T-helper 22 cell (primary cell): ENCODE results near the gene ELMOD1.

ENCODE experiments used
- DNase-seq: peaks from one replicate; pipeline ENCODE4 v3.0.0-alpha.2; 2020; ENCODE audit warnings: low read depth

The ELMOD1 gene

GRCh38 chr11:107648242-107648641 lies 57.3 kb downstream of the ELMOD1 start:
- no peak for DNase-seq

- no peak for DNase-seq
Observed at GRCh38 chr11:107651672-107652071, 60.7 kb downstream of the ELMOD1 start.

- no peak for DNase-seq
Observed at GRCh38 chr11:107653076-107653475, 62.1 kb downstream of the ELMOD1 start.

GRCh38 chr11:107655602-107656001 lies 64.7 kb downstream of the ELMOD1 start:
- DNase-seq, result no peak

- DNase-seq, result no peak
Observed at GRCh38 chr11:107659310-107659709, 68.4 kb downstream of the ELMOD1 start.

- DNase-seq, result no peak
Observed at GRCh38 chr11:107660066-107660465, 69.1 kb downstream of the ELMOD1 start.

- no peak for DNase-seq
Observed at GRCh38 chr11:107661656-107662055, 70.7 kb downstream of the ELMOD1 start.

- DNase-seq, result no peak
Observed at GRCh38 chr11:107665018-107665417, 74.1 kb downstream of the ELMOD1 start.

GRCh38 chr11:107666911-107667613 lies 76.1 kb downstream of the ELMOD1 start:
- DNase-seq, result no peak

- DNase-seq, result no peak
Observed at GRCh38 chr11:107669191-107669740, 78.3 kb downstream of the ELMOD1 start.

- no peak for DNase-seq
Observed at GRCh38 chr11:107669893-107670601, 79.1 kb downstream of the ELMOD1 start.

- no peak for DNase-seq
Observed at GRCh38 chr11:107675902-107676301, 85.0 kb downstream of the ELMOD1 start.

- no peak for DNase-seq
Observed at GRCh38 chr11:107676336-107677057, 85.5 kb downstream of the ELMOD1 start.

- no peak for DNase-seq
Observed at GRCh38 chr11:107677924-107678631, 87.1 kb downstream of the ELMOD1 start.

GRCh38 chr11:107678632-107678971 lies 87.7 kb downstream of the ELMOD1 start:
- DNase-seq, result no peak

GRCh38 chr11:107679255-107680024 lies 88.5 kb downstream of the ELMOD1 start:
- no peak for DNase-seq

- DNase-seq, result no peak
Observed at GRCh38 chr11:107682171-107682570, 91.2 kb downstream of the ELMOD1 start.

GRCh38 chr11:107682572-107682971 lies 91.6 kb downstream of the ELMOD1 start:
- DNase-seq, result no peak

GRCh38 chr11:107683061-107683460 lies 92.1 kb downstream of the ELMOD1 start:
- no peak for DNase-seq

GRCh38 chr11:107683807-107684206 lies 92.9 kb downstream of the ELMOD1 start:
- DNase-seq, result no peak

- DNase-seq, result no peak
Observed at GRCh38 chr11:107688322-107688918, 97.5 kb downstream of the ELMOD1 start.
